Ovary (tissue), 9 donors: ENCODE measurements around the gene ADISSP. TPM values are rescaled to one million over a fixed set of nuclear protein-coding genes. Genes with fewer than 3 reads are reported as not detected.
A peak's percentile ranks its signal among the peaks of the same experiment; 100 is the strongest.

ENCODE experiments used
- DNase-seq, 5 donors: peaks; one replicate each; pipeline ENCODE4 v3.0.0-alpha.2; 2019 to 2020
- H3K27ac ChIP-seq, 2 donors: fragments of 200-600 bp; one replicate each; pipeline versions ENCODE4 v1.5.1 to v1.8.0; 2019 to 2022
- H3K27me3 ChIP-seq: fragments of 200-600 bp; one replicate; pipeline ENCODE4 v1.8.0; 2022
- H3K36me3 ChIP-seq: fragments of 200-600 bp; sonication (generic); one replicate; pipeline ENCODE4 v1.5.1; 2019
- H3K4me1 ChIP-seq: one replicate; pipeline ENCODE4 v1.8.1; 2013; ENCODE audit warnings: mild to moderate bottlenecking, moderate library complexity; ENCODE audit not compliant: insufficient read depth
- H3K4me3 ChIP-seq: fragments of 200-600 bp; sonication (generic); one replicate; pipeline ENCODE4 v1.5.1; 2017
- H3K9me3 ChIP-seq, 2 donors: fragments of 200-600 bp in 1 of 2; sonication (generic) in 1 of 2; one replicate each; pipeline versions ENCODE4 v1.5.1 to v1.8.1; 2013 to 2019; ENCODE audit warnings: mild to moderate bottlenecking in 1 of 2, moderate library complexity in 1 of 2
- CTCF ChIP-seq, 3 donors: fragments of 450-650 bp in 2 of 3; fragments of 200-600 bp in 1 of 3; IDR thresholded peaks; one replicate each; pipeline versions ENCODE4 v1.5.1 to v1.8.0; 2016 to 2022; ENCODE audit warnings: antibody characterized with exemption in 3 of 3, mild to moderate bottlenecking in 1 of 3
- EP300 ChIP-seq: sonication (generic); formaldehyde crosslinking; IDR thresholded peaks from one replicate; pipeline ENCODE4 v1.6.1; 2017; ENCODE audit warnings: antibody characterized with exemption
- POLR2A ChIP-seq: fragments of 450-650 bp; IDR thresholded peaks from one replicate; pipeline ENCODE4 v1.6.1; 2017; ENCODE audit warnings: antibody characterized with exemption, mild to moderate bottlenecking, moderate library complexity
- WGBS, 3 donors: extraction: QIAGEN DNeasy Blood & Tissue Kit in 1 of 3; methylation state at CpG; one replicate each; pipeline versions ENCODE4 v1.1.5 to v1.1.7; 2013 to 2017; 5-methylcytosine and 5-hydroxymethylcytosine counted together
- intact Hi-C, 4 donors: fragments of 100-400 bp; cut with DNase I; formaldehyde crosslinking; loops; one replicate each; pipeline versions ENCODE4 v1.11.0 to v1.15.1; 2022 to 2023
- polyA plus RNA-seq, 2 donors: library from polyadenylated mRNA; stranded (reverse); fragments of 200-250 nt in 1 of 2; fragments of 350-450 nt in 1 of 2; fragmentation: Illumina TruSeq in 1 of 2; extraction: RNeasy Lipid Tissue Mini Kit (QIAGEN cat#74804) in 1 of 2; gene quantifications; one replicate each; pipeline ENCODE4 v1.2.3, GENCODE V29; 2013 to 2014
- total RNA-seq, 7 donors: library from RNA; depleted of rRNA in 2 of 7; stranded (reverse); fragments of >200 nt in 2 of 7; fragmentation: NEBNext Ultra II Directional in 3 of 7; extraction: Animal tissue kit (Norgen Biotek cat#: 25700) in 3 of 7; gene quantifications; one replicate each; pipeline versions ENCODE4 v1.1.0 to v1.2.4, GENCODE V29; 2016 to 2023
- donor health status: DM: no; HTN: no; CAD: no; lungs with moderate emphysema.
- donor health status: DM: no; HTN: no; CAD: no.
- donor health status: Bipolar disorder and iron deficiency.
- donor health status: DM: yes; HTN: yes; CAD: no.
- donor health status: DM: no; HTN: no; CAD: no.
- donor health status: DM: yes; HTN: yes; CAD: no.

ADISSP gene
- total and polyA plus RNA-seq, 9 donors = 11.5 to 124 (median 69.1) TPM

- Histone ChIP-seq H3K36me3 (no peaks in the 10 kb centered on the region), H3K4me3 (no peak overlapping the region), H3K27ac (no peak overlapping the region), H3K9me3 (no peaks in the 10 kb centered on the region), H3K27me3 (no peaks in the 10 kb centered on the region), H3K4me1 (no peaks in the 10 kb centered on the region)
- no peak for TF ChIP-seq EP300
- peak in 1 of 3 donors; percentile 12 for TF ChIP-seq CTCF (IDR thresholded peaks at IDR 0.05)
- DNase-seq = no peak
- 77 to 81% (median 80%) methylated on average over 64 to 72 of the region's 72 CpGs for WGBS, 3 donors
- intact Hi-C loops = no loop called here
These were observed 17.6 kb downstream of the ADISSP start for GRCh38 chr20:3749689-3750531.

GRCh38 chr20:3749087-3749688, 18.4 kb downstream of the ADISSP start:
- WGBS, 3 donors = 76 to 83% (median 78%) methylated on average over 23 to 24 of the region's 24 CpGs
- no peak for DNase-seq
- TF ChIP-seq CTCF (IDR thresholded peaks at IDR 0.05) (no peak), POLR2A (no peak), EP300 (no peak)
- intact Hi-C loops = no loop called here
- Histone ChIP-seq H3K36me3 (no peaks in the 10 kb centered on the region), H3K9me3 (no peaks in the 10 kb centered on the region), H3K4me3 (no peak overlapping the region), H3K27ac (no peak overlapping the region), H3K27me3 (no peaks in the 10 kb centered on the region), H3K4me1 (no peaks in the 10 kb centered on the region)

GRCh38 chr20:3748073-3748472, 19.5 kb downstream of the ADISSP start:
- TF ChIP-seq POLR2A (no peak), EP300 (no peak), CTCF (IDR thresholded peaks at IDR 0.05) (no peak)
- H3K4me1 ChIP-seq = no peaks in the 10 kb centered on the region
- intact Hi-C loops = no loop called here
- DNase-seq = no peak
- H3K27ac ChIP-seq = no peak overlapping the region
- no peaks in the 10 kb centered on the region for H3K27me3 ChIP-seq
- WGBS, 3 donors = 81 to 86% (median 82%) methylated on average over 14 to 16 of the region's 16 CpGs
- H3K4me3 ChIP-seq = no peak overlapping the region
- no peaks in the 10 kb centered on the region for H3K9me3 ChIP-seq
- H3K36me3 ChIP-seq = no peaks in the 10 kb centered on the region

- TF ChIP-seq EP300 = no peak
- no peaks in the 10 kb centered on the region for H3K4me1 ChIP-seq
- DNase-seq = no peak
- no peak overlapping the region for H3K27ac ChIP-seq
- intact Hi-C loops = no loop called here
- no peaks in the 10 kb centered on the region for H3K36me3 ChIP-seq
- no peaks in the 10 kb centered on the region for H3K27me3 ChIP-seq
- no peak overlapping the region for H3K4me3 ChIP-seq
- no peaks in the 10 kb centered on the region for H3K9me3 ChIP-seq
- WGBS, 3 donors = 61 to 70% (median 69%) methylated on average over 2 of the region's 2 CpGs
These were observed 20.1 kb downstream of the ADISSP start for GRCh38 chr20:3747471-3747870.

GRCh38 chr20:3745686-3746173, 21.8 kb downstream of the ADISSP start:
- TF ChIP-seq CTCF (IDR thresholded peaks at IDR 0.05) (no peak), EP300 (no peak), POLR2A (no peak)
- Histone ChIP-seq H3K27me3 (no peaks in the 10 kb centered on the region), H3K4me3 (no peak overlapping the region), H3K27ac (no peak overlapping the region), H3K36me3 (no peaks in the 10 kb centered on the region), H3K4me1 (no peaks in the 10 kb centered on the region), H3K9me3 (no peaks in the 10 kb centered on the region)
- DNase-seq = no peak
- 83 to 88% (median 87%) methylated on average over 10 to 11 of the region's 11 CpGs for WGBS, 3 donors
- intact Hi-C loops = no loop called here
